BLaER1 treated with 17β-estradiol and CSF1 and Interleukin-3, amounts not matched to agents 10 nM and 100 nM (cell line): Measurements from ENCODE around the gene THSD7A.
A peak's percentile ranks its signal among the peaks of the same experiment; 100 is the strongest.

Source experiments
- H3K27ac ChIP-seq, 11 experiments: shearing (Covaris generic); formaldehyde crosslinking; 2 replicates each; pipeline ENCODE4 v1.8.1; 2022
- H3K27me3 ChIP-seq, 11 experiments: shearing (Covaris generic); formaldehyde crosslinking; 2 replicates each; pipeline ENCODE4 v1.8.1; 2022
- H3K36me3 ChIP-seq, 11 experiments: shearing (Covaris generic); formaldehyde crosslinking; 2 replicates each; pipeline ENCODE4 v1.8.1; 2022
- H3K4me1 ChIP-seq, 10 experiments: shearing (Covaris generic); formaldehyde crosslinking; 2 replicates each; pipeline ENCODE4 v1.8.1; 2022
- H3K4me2 ChIP-seq, 11 experiments: shearing (Covaris generic); formaldehyde crosslinking; 2 replicates each; pipeline ENCODE4 v1.8.1; 2022
- H3K4me3 ChIP-seq, 10 experiments: shearing (Covaris generic); formaldehyde crosslinking; 2 replicates each; pipeline ENCODE4 v1.8.1; 2022
- H3K9ac ChIP-seq, 11 experiments: shearing (Covaris generic); formaldehyde crosslinking; 2 replicates each; pipeline ENCODE4 v1.8.1; 2022
- H3K9me3 ChIP-seq, 11 experiments: shearing (Covaris generic); formaldehyde crosslinking; replicated peaks in 1 of 11; 2 replicates each; pipeline ENCODE4 v1.8.1; 2022
- H4K20me1 ChIP-seq, 11 experiments: shearing (Covaris generic); formaldehyde crosslinking; 2 replicates each; pipeline ENCODE4 v1.8.1; 2022
- Cebpa-rat ChIP-seq, 11 experiments: shearing (Covaris generic); IDR thresholded peaks; 2 replicates each; pipeline ENCODE4 v1.8.1; 2022

Gene THSD7A

DNA sequence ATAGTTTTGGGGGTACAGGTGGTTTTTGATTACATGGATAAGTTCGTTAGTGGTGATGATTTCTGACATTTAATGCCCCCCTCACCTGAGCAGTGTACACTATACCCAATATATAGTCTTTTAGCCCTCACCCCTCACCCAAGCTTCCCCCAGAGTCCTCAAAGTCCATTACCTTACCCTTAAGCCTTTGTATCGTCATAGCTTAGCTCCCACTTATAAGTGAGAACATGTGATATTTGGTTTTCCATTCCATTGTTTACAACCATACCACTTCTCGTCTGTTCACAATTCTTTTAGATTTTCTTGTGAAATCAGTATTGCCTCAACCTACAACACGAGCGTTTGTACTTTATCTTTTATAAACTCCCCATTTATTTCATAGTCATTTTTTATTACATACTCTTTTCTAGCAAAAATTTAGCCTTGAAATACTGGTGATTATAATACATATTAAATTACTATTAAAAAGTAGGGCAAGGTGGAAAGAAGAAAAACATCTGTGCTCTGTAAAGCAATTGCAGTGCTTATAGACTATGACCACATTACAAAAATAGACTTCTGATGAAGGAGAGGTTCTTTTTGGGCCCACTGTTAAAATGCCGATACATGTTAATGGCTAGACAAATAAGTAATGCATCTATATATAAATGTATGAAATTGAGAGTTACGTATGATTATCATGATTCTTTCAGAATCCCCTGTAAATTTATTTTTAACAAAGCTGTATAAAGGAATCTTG is 164.8 kb downstream of the THSD7A start:
- no peak for TF ChIP-seq Cebpa-rat (IDR thresholded peaks at IDR 0.05)

DNA sequence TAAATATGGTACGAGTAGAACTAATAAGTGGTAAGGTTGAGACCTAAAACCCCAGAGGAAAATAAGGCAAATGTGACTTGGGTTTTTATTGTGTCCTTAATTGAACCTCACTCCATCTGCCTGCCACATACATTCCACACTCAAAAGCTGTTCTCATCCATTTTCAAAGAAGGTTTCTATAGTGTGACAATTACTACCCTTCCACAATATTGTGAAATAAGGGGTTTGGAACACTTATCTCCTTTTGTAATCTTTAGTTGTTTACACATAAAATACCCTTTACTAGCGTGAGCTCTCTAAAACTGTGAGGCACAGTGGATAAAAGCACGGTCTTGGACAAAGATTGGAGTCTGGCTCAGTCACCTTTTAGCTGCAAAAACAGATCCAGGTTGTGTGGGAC is 166.6 kb downstream of the THSD7A start:
- Histone ChIP-seq H3K4me3 (no peak overlapping the region), H3K27ac (no peak overlapping the region), H3K4me1 (no peaks in the 10 kb centered on the region), H3K4me2 (no peak overlapping the region), H3K9me3 (no peaks in the 10 kb centered on the region), H3K36me3 (no peaks in the 10 kb centered on the region), H4K20me1 (no peaks in the 10 kb centered on the region), H3K27me3 (no peaks in the 10 kb centered on the region), H3K9ac (no peak overlapping the region)
- no peak for TF ChIP-seq Cebpa-rat (IDR thresholded peaks at IDR 0.05)

More for the DNA sequence above, 164.8 kb downstream of the THSD7A start:
- Histone ChIP-seq H3K4me2 (no peak overlapping the region), H3K4me1 (no peaks in the 10 kb centered on the region), H3K4me3 (no peak overlapping the region), H3K9ac (no peak overlapping the region), H3K27ac (no peak overlapping the region), H4K20me1 (no peaks in the 10 kb centered on the region), H3K27me3 (no peaks in the 10 kb centered on the region), H3K9me3 (no peaks in the 10 kb centered on the region), H3K36me3 (no peaks in the 10 kb centered on the region)

GRCh38 chr7:11655642-11656041 is 176.4 kb downstream of the THSD7A start:
- H3K36me3 ChIP-seq, result no peaks in the 10 kb centered on the region
- H4K20me1 ChIP-seq, result no peaks in the 10 kb centered on the region
- H3K4me3 ChIP-seq, result no peak overlapping the region
- no peak overlapping the region for H3K4me2 ChIP-seq
- H3K27ac ChIP-seq, result no peak overlapping the region
- TF ChIP-seq Cebpa-rat (IDR thresholded peaks at IDR 0.05), result no peak
- no peaks in the 10 kb centered on the region for H3K27me3 ChIP-seq
- no peaks in the 10 kb centered on the region for H3K9me3 ChIP-seq
- no peaks in the 10 kb centered on the region for H3K4me1 ChIP-seq
- no peak overlapping the region for H3K9ac ChIP-seq

DNA sequence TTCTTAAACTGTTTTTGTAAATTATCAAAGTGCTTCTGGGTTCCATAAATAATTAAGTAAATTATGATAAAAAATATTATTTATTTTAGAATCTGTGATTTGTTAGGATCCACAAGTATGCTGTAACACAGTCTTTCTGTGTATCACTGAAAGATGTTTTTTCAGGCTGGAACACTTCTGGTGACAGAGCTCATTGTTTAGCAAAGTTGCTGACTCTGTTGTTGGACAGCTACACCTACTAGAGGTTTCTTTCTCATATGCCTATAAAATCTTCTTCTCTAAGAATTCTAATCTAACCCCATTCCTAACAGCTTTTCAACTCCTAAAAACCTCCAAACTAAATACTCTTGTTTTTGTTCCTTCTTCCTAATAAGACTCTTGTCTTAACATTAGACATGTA is 176.8 kb downstream of the THSD7A start:
- H3K4me2 ChIP-seq, result no peak overlapping the region
- H3K27me3 ChIP-seq, result no peaks in the 10 kb centered on the region
- no peaks in the 10 kb centered on the region for H3K36me3 ChIP-seq
- no peak overlapping the region for H3K27ac ChIP-seq
- H3K9me3 ChIP-seq, result no peaks in the 10 kb centered on the region
- no peak for TF ChIP-seq Cebpa-rat (IDR thresholded peaks at IDR 0.05)
- H3K4me3 ChIP-seq, result no peak overlapping the region
- no peaks in the 10 kb centered on the region for H4K20me1 ChIP-seq
- no peak overlapping the region for H3K9ac ChIP-seq
- H3K4me1 ChIP-seq, result 0 out of 20 replicates have a peak, but pooled peaks cover 0 to under 1% (median 0%) of the 10 kb centered on the region in 10 experiments

- H3K4me2 ChIP-seq, result no peak overlapping the region
- no peaks in the 10 kb centered on the region for H4K20me1 ChIP-seq
- no peak overlapping the region for H3K4me3 ChIP-seq
- H3K27ac ChIP-seq, result no peak overlapping the region
- no peaks in the 10 kb centered on the region for H3K36me3 ChIP-seq
- TF ChIP-seq Cebpa-rat (IDR thresholded peaks at IDR 0.05), result no peak
- H3K4me1 ChIP-seq, result peaks cover 0 to 14% (median 0%) of the 10 kb centered on the region in 10 experiments; a peak in 4 of 20 replicates
- H3K27me3 ChIP-seq, result no peaks in the 10 kb centered on the region
- H3K9ac ChIP-seq, result no peak overlapping the region
- no peaks in the 10 kb centered on the region for H3K9me3 ChIP-seq
Measured at GRCh38 chr7:11650500-11650899, 181.5 kb downstream of the THSD7A start.

DNA sequence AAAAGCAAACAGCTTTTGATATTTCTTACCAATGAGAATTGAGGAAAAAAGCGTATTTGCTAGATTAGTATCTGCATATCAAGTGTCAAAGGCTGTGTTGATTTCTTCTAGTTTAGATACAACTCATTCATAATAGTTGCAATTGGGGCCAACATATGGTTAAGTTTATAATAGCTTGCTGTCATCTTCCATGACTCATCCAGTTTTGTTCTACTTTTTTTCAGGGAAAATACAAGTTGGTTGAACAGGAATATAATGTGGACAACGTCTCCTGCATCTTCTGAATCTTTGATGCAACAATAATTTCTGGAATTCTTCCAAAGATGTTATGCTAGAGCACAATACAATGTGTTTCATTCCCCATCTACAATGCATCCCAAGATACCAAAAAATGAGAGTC is 182.0 kb downstream of the THSD7A start:
- no peak for TF ChIP-seq Cebpa-rat (IDR thresholded peaks at IDR 0.05)
- Histone ChIP-seq H3K27me3 (no peaks in the 10 kb centered on the region), H3K4me3 (no peak overlapping the region), H3K9ac (no peak overlapping the region), H3K4me2 (peak overlapping the region in 2 of 11 experiments; percentile 26 to 31; a peak in 1 of 22 replicates), H3K36me3 (no peaks in the 10 kb centered on the region), H3K27ac (no peak overlapping the region), H3K9me3 (no peaks in the 10 kb centered on the region), H4K20me1 (no peaks in the 10 kb centered on the region), H3K4me1 (peaks cover 0 to 14% (median 0%) of the 10 kb centered on the region in 10 experiments; a peak in 4 of 20 replicates)

DNA sequence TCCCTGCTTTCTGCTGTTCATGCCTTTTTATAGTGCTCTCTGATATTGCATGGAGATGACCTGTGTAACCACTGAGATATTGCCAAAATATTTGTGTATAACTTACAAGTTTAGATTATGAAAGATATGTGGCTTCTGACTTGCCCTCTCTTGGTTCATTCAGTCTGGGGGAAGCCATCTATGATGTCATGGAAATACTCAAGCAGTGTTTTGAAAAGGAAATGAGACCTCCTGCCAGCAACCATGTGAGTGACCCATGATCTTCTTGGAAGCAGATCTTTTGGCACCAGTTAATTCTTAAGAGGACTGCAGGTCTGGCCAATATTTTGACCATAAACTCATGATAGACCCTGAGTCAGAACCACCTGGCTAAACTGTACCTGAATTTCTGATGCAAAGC is 183.0 kb downstream of the THSD7A start:
- no peaks in the 10 kb centered on the region for H3K36me3 ChIP-seq
- TF ChIP-seq Cebpa-rat (IDR thresholded peaks at IDR 0.05), result no peak
- H3K9me3 ChIP-seq, result no peaks in the 10 kb centered on the region

DNA sequence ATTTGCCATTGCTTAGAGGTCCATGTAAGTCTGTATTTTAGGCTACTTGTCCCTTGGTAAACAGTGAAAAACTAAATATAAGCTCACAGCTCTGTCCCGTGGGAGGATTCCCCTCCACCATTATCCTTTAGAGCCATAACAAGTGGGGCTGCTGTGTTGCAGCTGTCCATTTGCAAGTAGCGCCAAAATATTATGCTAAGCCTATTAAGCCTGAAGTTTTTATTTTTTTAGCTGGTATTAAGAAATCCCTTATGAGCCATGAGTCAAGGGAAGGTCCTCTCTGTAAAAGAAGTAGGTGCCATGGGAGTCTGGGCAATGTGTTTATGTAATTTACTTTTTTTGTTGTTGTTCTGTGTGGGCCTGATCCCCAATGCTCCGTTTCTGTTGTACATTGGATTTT is 183.9 kb downstream of the THSD7A start:
- no peak for TF ChIP-seq Cebpa-rat (IDR thresholded peaks at IDR 0.05)
- no peaks in the 10 kb centered on the region for H3K27me3 ChIP-seq
- H3K4me2 ChIP-seq, result no peak overlapping the region
- H3K4me3 ChIP-seq, result no peak overlapping the region
- H3K4me1 ChIP-seq, result peaks cover 0 to 14% (median 0%) of the 10 kb centered on the region in 10 experiments; a peak in 4 of 20 replicates
- no peaks in the 10 kb centered on the region for H4K20me1 ChIP-seq
- no peak overlapping the region for H3K9ac ChIP-seq
- no peaks in the 10 kb centered on the region for H3K36me3 ChIP-seq
- H3K9me3 ChIP-seq, result no peaks in the 10 kb centered on the region
- no peak overlapping the region for H3K27ac ChIP-seq

More for the DNA sequence above, 183.0 kb downstream of the THSD7A start:
- Histone ChIP-seq H3K4me1 (peaks cover 0 to 14% (median 0%) of the 10 kb centered on the region in 10 experiments; a peak in 4 of 20 replicates), H4K20me1 (no peaks in the 10 kb centered on the region), H3K27ac (no peak overlapping the region), H3K4me2 (peak overlapping the region in 3 of 11 experiments; percentile 14 to 31 (median 26); a peak in 2 of 22 replicates), H3K4me3 (no peak overlapping the region), H3K9ac (no peak overlapping the region), H3K27me3 (no peaks in the 10 kb centered on the region)

DNA sequence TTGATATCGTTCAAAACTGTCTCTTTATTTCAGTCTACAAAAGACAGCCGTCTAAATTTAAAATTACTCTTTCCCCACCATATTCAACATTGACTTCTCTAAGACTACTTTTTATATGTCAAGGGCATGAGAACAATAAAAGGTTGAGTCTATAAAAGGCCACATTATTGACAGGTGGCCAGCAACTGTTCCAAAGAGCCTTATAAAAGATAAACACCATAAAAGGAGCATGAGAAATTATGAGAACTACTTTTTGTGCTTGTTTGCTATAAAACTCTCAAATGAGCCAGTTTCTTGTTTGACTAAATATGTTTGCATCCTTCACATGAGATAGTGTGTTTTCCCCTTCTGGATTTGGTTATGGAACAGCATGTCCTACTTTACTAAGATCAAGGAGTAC is 189.2 kb downstream of the THSD7A start:
- H3K4me2 ChIP-seq, result no peak overlapping the region
- H3K9ac ChIP-seq, result no peak overlapping the region
- H3K27ac ChIP-seq, result no peak overlapping the region
- no peaks in the 10 kb centered on the region for H3K27me3 ChIP-seq
- no peaks in the 10 kb centered on the region for H4K20me1 ChIP-seq
- TF ChIP-seq Cebpa-rat (IDR thresholded peaks at IDR 0.05), result no peak
- H3K36me3 ChIP-seq, result no peaks in the 10 kb centered on the region
- no peaks in the 10 kb centered on the region for H3K9me3 ChIP-seq
- no peak overlapping the region for H3K4me3 ChIP-seq
- H3K4me1 ChIP-seq, result peaks cover 0 to 8% (median 3%) of the 10 kb centered on the region in 10 experiments; a peak in 8 of 20 replicates

GRCh38 chr7:11642276-11642675 is 189.7 kb downstream of the THSD7A start:
- Histone ChIP-seq H3K27ac (no peak overlapping the region), H3K4me3 (no peak overlapping the region)
- no peak for TF ChIP-seq Cebpa-rat (IDR thresholded peaks at IDR 0.05)

More at GRCh38 chr7:11642276-11642675, 189.7 kb downstream of the THSD7A start:
- Histone ChIP-seq H3K9me3 (no peaks in the 10 kb centered on the region), H3K36me3 (no peaks in the 10 kb centered on the region), H3K27me3 (no peaks in the 10 kb centered on the region), H3K4me1 (peaks cover 0 to 10% (median 5%) of the 10 kb centered on the region in 10 experiments; a peak in 10 of 20 replicates), H3K9ac (no peak overlapping the region), H4K20me1 (no peaks in the 10 kb centered on the region), H3K4me2 (no peak overlapping the region)
